Activated naive CD4-positive, alpha-beta T cell treated with anti-CD3 and anti-CD28 coated beads for 36 hours (primary cell): Measurements from ENCODE around the gene COL26A1. TPM values are rescaled to one million over a fixed set of nuclear protein-coding genes. Genes with fewer than 3 reads are reported as not detected.
"Not testable (repeated sequence)": the region's sequence is repeated elsewhere in the genome, so short reads cannot be mapped to it uniquely, and the experiment has no call there.

ENCODE experiments used
- CTCF ChIA-PET: fragments of 350-600 bp; sonication (Branson Sonifier 250); formaldehyde crosslinking; loops from one replicate; lab custom pipeline; 2021; ENCODE audit warnings: antibody characterized with exemption; lab: Charles Lee
- DNase-seq: peaks from one replicate; pipeline ENCODE4 v3.0.0-alpha.2; 2020
- H3K27ac Mint-ChIP-seq: one replicate; pipeline ENCODE4 v1.8.0; 2021; ENCODE audit warnings: mild to moderate bottlenecking, mixed read lengths
- H3K27me3 Mint-ChIP-seq: one replicate; pipeline ENCODE4 v1.8.0; 2021; ENCODE audit warnings: low read depth, mixed read lengths
- H3K36me3 Mint-ChIP-seq: one replicate; pipeline ENCODE4 v1.8.0; 2021; ENCODE audit warnings: low read depth, mixed read lengths
- H3K4me1 Mint-ChIP-seq: one replicate; pipeline ENCODE4 v1.8.0; 2021; ENCODE audit warnings: low read depth, mixed read lengths
- H3K4me3 Mint-ChIP-seq: one replicate; pipeline ENCODE4 v1.8.0; 2021; ENCODE audit warnings: mild to moderate bottlenecking, moderate library complexity, mixed read lengths
- H3K9me3 Mint-ChIP-seq: one replicate; pipeline ENCODE4 v1.8.0; 2021; ENCODE audit warnings: mixed read lengths
- intact Hi-C: fragments of 100-400 bp; cut with micrococcal nuclease; formaldehyde crosslinking; loops from one replicate; pipeline ENCODE4 v1.15.1; 2023
- total RNA-seq, 2 experiments: library from RNA; stranded (reverse); gene quantifications; one replicate each; pipeline ENCODE4 v1.2.3, GENCODE V29; 2021

The COL26A1 gene
- total RNA-seq, 2 experiments from 2014 or later: not detected

- no peaks in the 10 kb centered on the region for H3K4me1 Mint-ChIP-seq
- intact Hi-C loops: no loop called here
- no peaks in the 10 kb centered on the region for H3K27me3 Mint-ChIP-seq
- no peaks in the 10 kb centered on the region for H3K36me3 Mint-ChIP-seq
- no peaks in the 10 kb centered on the region for H3K9me3 Mint-ChIP-seq
- no peak overlapping the region for H3K4me3 Mint-ChIP-seq
- no peak overlapping the region for H3K27ac Mint-ChIP-seq
- DNase-seq: no peak
- CTCF ChIA-PET: interaction anchor here (1.2 kb wide), 2 partner anchors 9 to 56 kb away, joined by 3 read pairs; no protein-coding TSS in a partner anchor
Measured at GRCh38 chr7:101595766-101596537, 233.3 kb downstream of the COL26A1 start.

GRCh38 chr7:101596898-101597297 lies 234.2 kb downstream of the COL26A1 start:
- intact Hi-C loops: no loop called here
- no peak for DNase-seq
- CTCF ChIA-PET: interaction anchor here (1.2 kb wide), 1 partner anchor 8 kb away, joined by 3 read pairs; no protein-coding TSS in a partner anchor
- Mint-ChIP-seq H3K27ac (no peak overlapping the region), H3K36me3 (no peaks in the 10 kb centered on the region), H3K27me3 (no peaks in the 10 kb centered on the region), H3K4me3 (no peak overlapping the region), H3K9me3 (no peaks in the 10 kb centered on the region), H3K4me1 (no peaks in the 10 kb centered on the region)

- intact Hi-C loops: no loop called here
- CTCF ChIA-PET: no interaction called here
- Mint-ChIP-seq H3K27me3 (no peaks in the 10 kb centered on the region), H3K27ac (no peak overlapping the region), H3K36me3 (no peaks in the 10 kb centered on the region), H3K4me1 (no peaks in the 10 kb centered on the region), H3K4me3 (no peak overlapping the region), H3K9me3 (no peaks in the 10 kb centered on the region)
- DNase-seq: no peak
Measured at GRCh38 chr7:101597941-101598340, 235.3 kb downstream of the COL26A1 start.

GRCh38 chr7:101598422-101598985 lies 235.8 kb downstream of the COL26A1 start:
- intact Hi-C loops: no loop called here
- Mint-ChIP-seq H3K4me1 (no peaks in the 10 kb centered on the region), H3K9me3 (no peaks in the 10 kb centered on the region), H3K27ac (no peak overlapping the region), H3K36me3 (no peaks in the 10 kb centered on the region), H3K4me3 (no peak overlapping the region), H3K27me3 (no peaks in the 10 kb centered on the region)
- DNase-seq: no peak
- CTCF ChIA-PET: interaction anchor here (0.8 to 1.3 kb wide), 2 partner anchors 55 to 90 kb away, joined by 3 read pairs; no protein-coding TSS in a partner anchor

- intact Hi-C loops: no loop called here
- CTCF ChIA-PET: interaction anchor here (0.8 to 1.3 kb wide), 3 partner anchors 20 to 89 kb away, joined by 3 read pairs; no protein-coding TSS in a partner anchor
- Mint-ChIP-seq H3K27ac (no peak overlapping the region), H3K27me3 (no peaks in the 10 kb centered on the region), H3K4me1 (no peaks in the 10 kb centered on the region), H3K4me3 (no peak overlapping the region), H3K36me3 (no peaks in the 10 kb centered on the region), H3K9me3 (no peaks in the 10 kb centered on the region)
- DNase-seq: no peak
Measured at GRCh38 chr7:101598986-101599771, 236.5 kb downstream of the COL26A1 start.

GRCh38 chr7:101599787-101600186 lies 237.1 kb downstream of the COL26A1 start:
- intact Hi-C loops: no loop called here
- DNase-seq: no peak
- no peak overlapping the region for H3K27ac Mint-ChIP-seq
- CTCF ChIA-PET: interaction anchor here (1.0 to 1.2 kb wide), 3 partner anchors 19 to 56 kb away, joined by 3 to 4 read pairs (median 3); no protein-coding TSS in a partner anchor
- no peak overlapping the region for H3K4me3 Mint-ChIP-seq
- H3K9me3 Mint-ChIP-seq: no peaks in the 10 kb centered on the region
- no peaks in the 10 kb centered on the region for H3K4me1 Mint-ChIP-seq
- H3K27me3 Mint-ChIP-seq: no peaks in the 10 kb centered on the region
- no peaks in the 10 kb centered on the region for H3K36me3 Mint-ChIP-seq

- intact Hi-C loops: loop anchor here (1.0 kb wide), 4 partner anchors 86 to 670 kb away; no protein-coding TSS in a partner anchor
- no peak overlapping the region for H3K4me3 Mint-ChIP-seq
- no peak overlapping the region for H3K27ac Mint-ChIP-seq
- no peaks in the 10 kb centered on the region for H3K27me3 Mint-ChIP-seq
- H3K36me3 Mint-ChIP-seq: no peaks in the 10 kb centered on the region
- CTCF ChIA-PET: interaction anchor here (0.6 to 3.4 kb wide), 12 partner anchors 12 to 676 kb away, joined by 3 to 20 read pairs (median 4); no protein-coding TSS in a partner anchor
- DNase-seq: no peak
- no peaks in the 10 kb centered on the region for H3K9me3 Mint-ChIP-seq
- no peaks in the 10 kb centered on the region for H3K4me1 Mint-ChIP-seq
Measured at GRCh38 chr7:101602082-101602481, 239.4 kb downstream of the COL26A1 start.

GRCh38 chr7:101602484-101603241 lies 240.0 kb downstream of the COL26A1 start:
- H3K27me3 Mint-ChIP-seq: no peaks in the 10 kb centered on the region
- CTCF ChIA-PET: interaction anchor here (0.5 to 3.4 kb wide), 22 partner anchors 12 to 709 kb away, joined by 3 to 20 read pairs (median 3); no protein-coding TSS in a partner anchor
- no peak overlapping the region for H3K27ac Mint-ChIP-seq
- intact Hi-C loops: loop anchor here (1.0 kb wide), 4 partner anchors 86 to 670 kb away; no protein-coding TSS in a partner anchor
- H3K36me3 Mint-ChIP-seq: no peaks in the 10 kb centered on the region
- DNase-seq: peak; percentile 86
- no peaks in the 10 kb centered on the region for H3K4me1 Mint-ChIP-seq
- H3K9me3 Mint-ChIP-seq: no peaks in the 10 kb centered on the region
- no peak overlapping the region for H3K4me3 Mint-ChIP-seq

- no peaks in the 10 kb centered on the region for H3K36me3 Mint-ChIP-seq
- no peak overlapping the region for H3K27ac Mint-ChIP-seq
- no peaks in the 10 kb centered on the region for H3K4me1 Mint-ChIP-seq
- H3K9me3 Mint-ChIP-seq: no peaks in the 10 kb centered on the region
- CTCF ChIA-PET: interaction anchor here (0.6 to 3.4 kb wide), 9 partner anchors 10 to 668 kb away, joined by 3 to 20 read pairs (median 3); no protein-coding TSS in a partner anchor
- intact Hi-C loops: no loop called here
- no peak overlapping the region for H3K4me3 Mint-ChIP-seq
- no peaks in the 10 kb centered on the region for H3K27me3 Mint-ChIP-seq
- no peak for DNase-seq
Measured at GRCh38 chr7:101604331-101604933, 241.8 kb downstream of the COL26A1 start.

GRCh38 chr7:101604934-101605332 lies 242.3 kb downstream of the COL26A1 start:
- DNase-seq, H3K27me3 Mint-ChIP-seq, intact Hi-C loops, H3K27ac Mint-ChIP-seq, H3K36me3 Mint-ChIP-seq, H3K9me3 Mint-ChIP-seq, H3K4me3 Mint-ChIP-seq, H3K4me1 Mint-ChIP-seq: not testable (repeated sequence)
- CTCF ChIA-PET: interaction anchor here (0.6 to 3.4 kb wide), 4 partner anchors 8 to 665 kb away, joined by 3 to 20 read pairs (median 3); no protein-coding TSS in a partner anchor
